Skeletal muscle tissue (tissue), 4 donors: ENCODE data around the gene IFNA14. TPM values are rescaled to one million over a fixed set of nuclear protein-coding genes. Genes with fewer than 3 reads are reported as not detected.

Source experiments
- H3K27ac ChIP-seq: one replicate; pipeline ENCODE4 v1.7.0; 2013; ENCODE audit warnings: mild to moderate bottlenecking, low read depth, low read length, inconsistent platforms
- H3K27me3 ChIP-seq, 3 donors: one replicate each; pipeline ENCODE4 v1.7.0; 2013; ENCODE audit warnings: low read length in 3 of 3; ENCODE audit not compliant: control insufficient read depth in 3 of 3, insufficient read depth in 3 of 3
- H3K36me3 ChIP-seq, 3 donors: one replicate each; pipeline ENCODE4 v1.7.0; 2013; ENCODE audit warnings: low read length in 3 of 3; ENCODE audit not compliant: control insufficient read depth in 3 of 3, insufficient read depth in 3 of 3
- H3K4me1 ChIP-seq, 3 donors: one replicate each; pipeline ENCODE4 v1.7.0; 2013; ENCODE audit warnings: low read length in 3 of 3, mild to moderate bottlenecking in 3 of 3; ENCODE audit not compliant: control insufficient read depth in 3 of 3, insufficient read depth in 3 of 3
- H3K4me3 ChIP-seq, 3 donors: one replicate each; pipeline ENCODE4 v1.7.0; 2013; ENCODE audit warnings: low read length in 3 of 3
- H3K9ac ChIP-seq, 3 donors: one replicate each; pipeline ENCODE4 v1.7.0; 2013; ENCODE audit warnings: low read length in 3 of 3, mild to moderate bottlenecking in 3 of 3, moderate library complexity in 2 of 3, low read depth in 1 of 3
- H3K9me3 ChIP-seq, 3 donors: one replicate each; pipeline ENCODE4 v1.7.0; 2013; ENCODE audit warnings: low read length in 3 of 3; ENCODE audit not compliant: control insufficient read depth in 3 of 3
- total RNA-seq: library from RNA; depleted of rRNA; stranded (reverse); fragments of >200 nt; gene quantifications from one replicate; pipeline ENCODE4 v1.2.3, GENCODE V29; 2014
- donor health status: Osteomylitis.

The IFNA14 gene
- total RNA-seq, result not detected

- Histone ChIP-seq H3K27ac (no peak within 1 kb of the TSS), H3K4me1 (no peaks in the 10 kb centered on the region), H3K36me3 (no peaks in the 10 kb centered on the region), H3K9ac (no peak within 1 kb of the TSS), H3K27me3 (no peaks in the 10 kb centered on the region), H3K9me3 (no peaks in the 10 kb centered on the region), H3K4me3 (no peak within 1 kb of the TSS)
Measured at GRCh38 chr9:21239911-21240310, at the start of gene IFNA14. Gene IFNA14, minus strand, starts transcription at chr9:21240005. Its CDS starts 70 bp downstream, at chr9:21239935.

GRCh38 chr9:21287280-21287679 lies 47.5 kb upstream of the IFNA14 start:
- Histone ChIP-seq H3K4me1 (no peaks in the 10 kb centered on the region), H3K27me3 (no peaks in the 10 kb centered on the region), H3K9me3 (no peaks in the 10 kb centered on the region), H3K36me3 (no peaks in the 10 kb centered on the region), H3K27ac (no peak overlapping the region), H3K4me3 (no peak overlapping the region), H3K9ac (no peak overlapping the region)

GRCh38 chr9:21286659-21287058 lies 46.9 kb upstream of the IFNA14 start:
- Histone ChIP-seq H3K9me3 (no peaks in the 10 kb centered on the region), H3K9ac (no peak overlapping the region), H3K36me3 (no peaks in the 10 kb centered on the region), H3K27ac (no peak overlapping the region), H3K27me3 (no peaks in the 10 kb centered on the region), H3K4me1 (no peaks in the 10 kb centered on the region), H3K4me3 (no peak overlapping the region)

- no peaks in the 10 kb centered on the region for H3K27me3 ChIP-seq
- no peak overlapping the region for H3K4me3 ChIP-seq
- H3K27ac ChIP-seq, result no peak overlapping the region
- H3K36me3 ChIP-seq, result no peaks in the 10 kb centered on the region
- H3K9ac ChIP-seq, result no peak overlapping the region
- H3K4me1 ChIP-seq, result no peaks in the 10 kb centered on the region
- no peaks in the 10 kb centered on the region for H3K9me3 ChIP-seq
Measured at GRCh38 chr9:21286099-21286498, 46.3 kb upstream of the IFNA14 start.

DNA sequence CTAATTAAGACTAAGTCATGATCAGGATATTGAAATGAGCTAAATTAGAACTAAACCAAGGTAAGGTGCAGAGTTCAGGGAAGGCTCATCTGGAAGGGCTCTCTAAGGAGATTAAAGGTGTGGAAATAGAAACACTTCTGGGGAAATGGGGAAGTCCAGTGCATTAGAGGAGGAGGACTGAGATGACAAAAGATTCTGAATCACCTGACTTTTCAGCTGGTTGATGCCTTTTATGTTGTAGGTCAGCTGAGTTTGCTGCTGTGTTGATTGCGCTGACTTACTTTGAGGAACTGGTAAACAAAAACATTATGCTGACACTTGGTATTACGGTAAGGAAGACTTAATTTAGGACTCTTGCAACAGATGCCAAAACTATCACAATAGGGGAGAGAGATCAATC lies 41.5 kb upstream of the IFNA14 start:
- H3K4me1 ChIP-seq, result no peaks in the 10 kb centered on the region
- H3K9me3 ChIP-seq, result no peaks in the 10 kb centered on the region
- H3K9ac ChIP-seq, result no peak overlapping the region
- no peak overlapping the region for H3K27ac ChIP-seq
- H3K36me3 ChIP-seq, result no peaks in the 10 kb centered on the region
- H3K4me3 ChIP-seq, result no peak overlapping the region
- no peaks in the 10 kb centered on the region for H3K27me3 ChIP-seq

- Histone ChIP-seq H3K9ac (no peak overlapping the region), H3K9me3 (no peaks in the 10 kb centered on the region), H3K27me3 (no peaks in the 10 kb centered on the region), H3K36me3 (no peaks in the 10 kb centered on the region), H3K4me1 (no peaks in the 10 kb centered on the region), H3K4me3 (no peak overlapping the region), H3K27ac (no peak overlapping the region)
Measured at GRCh38 chr9:21268347-21268657, 28.5 kb upstream of the IFNA14 start.

- no peak overlapping the region for H3K4me3 ChIP-seq
- no peaks in the 10 kb centered on the region for H3K27me3 ChIP-seq
- H3K9me3 ChIP-seq, result no peaks in the 10 kb centered on the region
- H3K9ac ChIP-seq, result no peak overlapping the region
- no peaks in the 10 kb centered on the region for H3K4me1 ChIP-seq
- H3K27ac ChIP-seq, result no peak overlapping the region
- H3K36me3 ChIP-seq, result no peaks in the 10 kb centered on the region
Measured at GRCh38 chr9:21267485-21268346, 27.9 kb upstream of the IFNA14 start.

DNA sequence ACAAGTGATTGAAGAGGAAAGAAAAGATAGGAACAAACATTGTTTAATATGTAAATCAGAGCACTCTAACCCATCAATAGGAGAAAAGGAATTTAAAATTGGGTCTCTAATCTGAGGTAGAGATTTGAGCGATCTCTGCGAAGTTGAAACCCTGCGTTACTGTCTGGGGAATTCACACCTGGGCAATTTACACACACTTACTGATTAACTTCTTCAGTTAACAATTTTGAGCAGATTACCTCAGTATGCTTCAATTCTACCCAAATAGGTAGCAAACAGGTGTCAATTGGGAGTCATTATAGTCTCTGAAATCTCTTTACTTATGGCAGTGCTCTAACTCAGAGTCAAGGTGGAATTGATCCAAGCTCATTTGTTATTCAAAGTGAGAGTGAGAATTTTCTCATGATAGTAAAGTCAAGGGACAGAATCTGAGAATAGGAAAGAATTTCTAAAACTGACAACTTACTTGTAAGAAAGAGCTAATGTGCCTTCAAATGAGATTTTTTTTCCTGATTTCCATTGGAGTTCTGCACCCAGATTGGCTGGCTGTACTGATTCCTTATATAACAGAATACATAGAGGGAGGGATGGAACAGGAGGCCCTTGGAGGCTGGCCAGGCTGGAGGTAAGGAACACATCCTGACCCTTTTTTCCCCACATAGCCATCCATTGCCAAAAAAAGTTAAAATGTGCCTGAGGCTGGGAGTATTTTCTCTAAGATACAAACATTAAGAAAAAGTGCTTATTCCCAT lies 27.1 kb upstream of the IFNA14 start:
- Histone ChIP-seq H3K4me3 (no peak overlapping the region), H3K27me3 (no peaks in the 10 kb centered on the region), H3K36me3 (no peaks in the 10 kb centered on the region), H3K9ac (no peak overlapping the region), H3K27ac (no peak overlapping the region), H3K9me3 (no peaks in the 10 kb centered on the region), H3K4me1 (no peaks in the 10 kb centered on the region)

GRCh38 chr9:21265421-21266189 lies 25.8 kb upstream of the IFNA14 start:
- H3K4me3 ChIP-seq, result no peak overlapping the region
- no peak overlapping the region for H3K9ac ChIP-seq
- no peaks in the 10 kb centered on the region for H3K4me1 ChIP-seq
- H3K36me3 ChIP-seq, result no peaks in the 10 kb centered on the region
- H3K27ac ChIP-seq, result no peak overlapping the region
- no peaks in the 10 kb centered on the region for H3K9me3 ChIP-seq
- H3K27me3 ChIP-seq, result no peaks in the 10 kb centered on the region
